SK-N-SH (cell line): ENCODE data around the gene NUP88. TPM values are rescaled to one million over a fixed set of nuclear protein-coding genes. Genes with fewer than 3 reads are reported as not detected.
A peak's percentile ranks its signal among the peaks of the same experiment; 100 is the strongest.

Experiments
- CTCF ChIA-PET: fragments of 300-600, 350-600 bp; formaldehyde crosslinking; extraction: SDS; loops from one replicate; lab custom pipeline; 2021; lab: Yijun Ruan, JAX
- POLR2A ChIA-PET: fragments of 350-600 bp; sonication (Branson Sonifier 250); formaldehyde crosslinking; extraction: SDS; loops from one replicate; lab custom pipeline; 2020; ENCODE audit warnings: antibody characterized with exemption, inconsistent platforms; lab: Yijun Ruan, JAX
- DNase-seq: peaks from one replicate; pipeline ENCODE4 v3.0.0; 2012
- H2AFZ ChIP-seq: fragments of 200-600 bp; sonication (generic); 2 replicates; pipeline ENCODE4 v1.8.1; 2016; ENCODE audit warnings: antibody characterized with exemption, mild to moderate bottlenecking, low read depth
- H3F3A ChIP-seq: fragments of 200-600 bp; sonication (generic); replicated peaks from 2 replicates; pipeline ENCODE3; 2016; ENCODE audit warnings: antibody characterized with exemption, mild to moderate bottlenecking; ENCODE audit not compliant: insufficient read depth
- H3K27ac ChIP-seq, 2 experiments: fragments of 200-500 bp in 1 of 2; fragments of 200-600 bp in 1 of 2; sonication (Bioruptor generic) in 1 of 2; sonication (generic), shearing (Covaris generic) in 1 of 2; 2 replicates each; pipeline versions ENCODE4 v1.5.1 to v1.6.1; 2014 to 2016; ENCODE audit warnings: low read depth in 2 of 2, inconsistent platforms in 1 of 2, low read length in 1 of 2, mild to moderate bottlenecking in 1 of 2, mixed read lengths in 1 of 2
- H3K27me3 ChIP-seq: fragments of 200-600 bp; sonication (generic), shearing (Covaris generic); 2 replicates; pipeline ENCODE4 v1.6.1; 2016; ENCODE audit warnings: mixed run types; ENCODE audit not compliant: insufficient read depth
- H3K36me3 ChIP-seq, 2 experiments: fragments of 200-500 bp in 1 of 2; fragments of 200-600 bp in 1 of 2; sonication (Bioruptor generic) in 1 of 2; sonication (generic) in 1 of 2; replicated peaks in 1 of 2; 2 replicates each; pipeline versions ENCODE3 to v1.5.1; 2014 to 2016; ENCODE audit warnings: low read length in 1 of 2, mild to moderate bottlenecking in 1 of 2; ENCODE audit not compliant: insufficient read depth in 2 of 2, control insufficient read depth in 1 of 2
- H3K4me1 ChIP-seq, 2 experiments: fragments of 200-500 bp in 1 of 2; fragments of 200-600 bp in 1 of 2; sonication (Bioruptor generic) in 1 of 2; sonication (generic), shearing (Covaris generic) in 1 of 2; 2 replicates each; pipeline versions ENCODE4 v1.5.1 to v1.6.1; 2014 to 2016; ENCODE audit warnings: low read depth in 1 of 2, low read length in 1 of 2, mixed run types in 1 of 2; ENCODE audit not compliant: insufficient read depth in 2 of 2, control insufficient read depth in 1 of 2
- H3K4me2 ChIP-seq: fragments of 200-600 bp; sonication (generic), shearing (Covaris generic); 2 replicates; pipeline ENCODE4 v1.6.1; 2017; ENCODE audit warnings: mixed run types
- H3K4me3 ChIP-seq, 2 experiments: fragments of 200-500 bp in 1 of 2; fragments of 200-600 bp in 1 of 2; sonication (Bioruptor generic) in 1 of 2; sonication (generic), shearing (Covaris generic) in 1 of 2; 2 replicates each; pipeline versions ENCODE4 v1.5.1 to v1.8.1; 2014 to 2016; ENCODE audit warnings: low read depth in 2 of 2, inconsistent platforms in 1 of 2, low read length in 1 of 2, mild to moderate bottlenecking in 1 of 2, mixed read lengths in 1 of 2, moderate library complexity in 1 of 2
- H3K79me2 ChIP-seq: fragments of 200-600 bp; sonication (generic); 2 replicates; pipeline ENCODE4 v1.8.1; 2017; ENCODE audit warnings: mild to moderate bottlenecking; ENCODE audit not compliant: insufficient read depth
- H3K9ac ChIP-seq: fragments of 200-600 bp; sonication (generic); 2 replicates; pipeline ENCODE4 v1.6.1; 2017; ENCODE audit warnings: mixed run types
- H3K9me2 ChIP-seq: fragments of 200-600 bp; sonication (generic); 2 replicates; pipeline ENCODE4 v1.6.1; 2017; ENCODE audit warnings: mixed run types
- H3K9me3 ChIP-seq: fragments of 200-600 bp; sonication (generic); 2 replicates; pipeline ENCODE4 v1.6.1; 2017; ENCODE audit warnings: mixed run types, mild to moderate bottlenecking, moderate library complexity
- H4K20me1 ChIP-seq: fragments of 200-600 bp; sonication (generic); 2 replicates; pipeline ENCODE4 v1.6.1; 2017; ENCODE audit warnings: mild to moderate bottlenecking, mixed run types; ENCODE audit not compliant: insufficient read depth
- ELF1 ChIP-seq: IDR thresholded peaks from 2 replicates; pipeline ENCODE4 v1.4.0; 2012
- EP300 ChIP-seq, 2 experiments: IDR thresholded peaks; 2 replicates each; pipeline versions ENCODE4 v1.4.0 to v1.6.1; 2012; ENCODE audit warnings: borderline replicate concordance in 1 of 2, low read depth in 1 of 2, low read length in 1 of 2
- FOSL2 ChIP-seq: IDR thresholded peaks from 2 replicates; pipeline ENCODE4 v1.4.0; 2012; ENCODE audit warnings: low read depth, mild to moderate bottlenecking, moderate library complexity, borderline replicate concordance
- FOXM1 ChIP-seq: IDR thresholded peaks from 2 replicates; pipeline ENCODE4 v1.4.0; 2012; ENCODE audit warnings: low read depth, mild to moderate bottlenecking
- JUND ChIP-seq: IDR thresholded peaks from 2 replicates; pipeline ENCODE4 v1.4.0; 2012
- NFIC ChIP-seq: IDR thresholded peaks from 2 replicates; pipeline ENCODE4 v1.4.0; 2012; ENCODE audit warnings: borderline replicate concordance
- NRF1 ChIP-seq: IDR thresholded peaks from 2 replicates; pipeline ENCODE4 v1.6.1; 2012; ENCODE audit warnings: low read depth, mild to moderate bottlenecking, low read length
- POLR2AphosphoS5 ChIP-seq: IDR thresholded peaks from 2 replicates; pipeline ENCODE4 v1.6.1; 2012; ENCODE audit warnings: low read depth, low read length
- RAD21 ChIP-seq: IDR thresholded peaks from 2 replicates; pipeline ENCODE4 v1.6.1; 2012; ENCODE audit warnings: mild to moderate bottlenecking, low read length
- RCOR1 ChIP-seq: fragments of 150-350 bp; IDR thresholded peaks from 2 replicates; pipeline ENCODE4 v1.6.1; 2017; ENCODE audit warnings: antibody characterized with exemption, low read length
- RXRA ChIP-seq: IDR thresholded peaks from 2 replicates; pipeline ENCODE4 v1.4.0; 2012; ENCODE audit warnings: low read depth, mild to moderate bottlenecking, borderline replicate concordance
- SIN3A ChIP-seq: IDR thresholded peaks from 2 replicates; pipeline ENCODE4 v1.6.1; 2012; ENCODE audit warnings: low read depth, mild to moderate bottlenecking, low read length, moderate library complexity, borderline replicate concordance
- SMC3 ChIP-seq: IDR thresholded peaks from 2 replicates; pipeline ENCODE4 v1.6.1; 2012; ENCODE audit warnings: low read depth, low read length, improper control_type of control experiment
- TAF1 ChIP-seq: IDR thresholded peaks from 2 replicates; pipeline ENCODE4 v1.6.1; 2012; ENCODE audit warnings: low read depth, mild to moderate bottlenecking, low read length, moderate library complexity, borderline replicate concordance
- TCF12 ChIP-seq: IDR thresholded peaks from 2 replicates; pipeline ENCODE4 v1.4.0; 2012
- USF1 ChIP-seq: IDR thresholded peaks from 2 replicates; pipeline ENCODE4 v1.4.0; 2012; ENCODE audit warnings: low read depth, borderline replicate concordance
- USF2 ChIP-seq: fragments of 150-350 bp; IDR thresholded peaks from 2 replicates; pipeline ENCODE4 v1.6.1; 2017; ENCODE audit warnings: antibody characterized with exemption, low read length, low read depth, borderline replicate concordance
- WGBS: methylation state at CpG from one replicate; pipeline ENCODE4 v1.1.6; 2017; ENCODE audit warnings: low lambda C conversion rate; 5-methylcytosine and 5-hydroxymethylcytosine counted together
- polyA plus RNA-seq, 3 experiments: library from polyadenylated mRNA; depleted of rRNA; stranded (reverse); fragments of >200 nt; gene quantifications; 2 replicates each; pipeline ENCODE4 v1.2.3, GENCODE V29; 2012
- TF ChIP-seq, protein P1 (sequence below): IDR thresholded peaks from 2 replicates; pipeline ENCODE4 v1.4.0; 2012; ENCODE audit warnings: low read depth
- TF ChIP-seq, protein P2 (sequence below): IDR thresholded peaks from 2 replicates; pipeline ENCODE4 v1.4.0; 2012; ENCODE audit warnings: low read depth, borderline replicate concordance
- TF ChIP-seq, protein P3 (sequence below): IDR thresholded peaks from 2 replicates; pipeline ENCODE4; 2012
- TF ChIP-seq, protein P4 (sequence below): IDR thresholded peaks from 2 replicates; pipeline ENCODE4 v1.6.1; 2012; ENCODE audit warnings: mild to moderate bottlenecking, low read depth, low read length, moderate library complexity
- TF ChIP-seq, protein P5 (sequence below): fragments of 150-350 bp; IDR thresholded peaks from 2 replicates; pipeline ENCODE4 v1.6.1; 2016; ENCODE audit warnings: mild to moderate bottlenecking, low read depth, low read length

The NUP88 gene
- polyA plus RNA-seq, 1 of the 3 experiments (the other 2 are of a cell fraction) = 54.1 TPM

GRCh38 chr17:5438716-5439445 lies 19.4 kb upstream of the NUP88 start, which contains the start of gene C1QBP:
Gene C1QBP, minus strand, starts transcription at chr17:5439155. Its CDS starts 82 bp downstream, at chr17:5439073.
- H3K9me3 ChIP-seq = no peaks in the 10 kb centered on the region
- H3K79me2 ChIP-seq = peaks cover 44% of the 10 kb centered on the region
- peaks cover 0 to 21% of the 10 kb centered on the region in 2 experiments; a peak in 3 of 4 replicates for H3K4me1 ChIP-seq
- peak within 1 kb of the TSS; percentile 79 for H3K9ac ChIP-seq
- H3K4me2 ChIP-seq = peak within 1 kb of the TSS; percentile 90
- 3% methylated on average over 7 of the region's 75 CpGs for WGBS
- peak; percentile 94 for DNase-seq
- CTCF ChIA-PET = interaction anchor here (0.6 to 5.5 kb wide), 41 partner anchors 10 to 314 kb away, joined by 3 to 84 read pairs (median 5); partner anchors contain the start of genes DHX33, MIS12, NUP88 and RPAIN
- H3K36me3 ChIP-seq = peaks cover 37 to 46% of the 10 kb centered on the region in 2 experiments
- POLR2A ChIA-PET = interaction anchor here (1.0 to 1.3 kb wide), 4 partner anchors 9 to 30 kb away, joined by 3 to 7 read pairs (median 4); partner anchors contain the start of genes DHX33, NUP88 and RPAIN
- no peaks in the 10 kb centered on the region for H4K20me1 ChIP-seq
- no peaks in the 10 kb centered on the region for H3K9me2 ChIP-seq
- H3F3A ChIP-seq = peaks cover 19% of the 10 kb centered on the region
- no peaks in the 10 kb centered on the region for H3K27me3 ChIP-seq
- H3K4me3 ChIP-seq = peak within 1 kb of the TSS; percentile 85 to 94
- H2AFZ ChIP-seq = peak within 1 kb of the TSS; percentile 79
- peak within 1 kb of the TSS; percentile 54 to 86 for H3K27ac ChIP-seq
- TF ChIP-seq, protein P1, sequence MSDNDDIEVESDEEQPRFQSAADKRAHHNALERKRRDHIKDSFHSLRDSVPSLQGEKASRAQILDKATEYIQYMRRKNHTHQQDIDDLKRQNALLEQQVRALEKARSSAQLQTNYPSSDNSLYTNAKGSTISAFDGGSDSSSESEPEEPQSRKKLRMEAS = peak; percentile 95
- TF ChIP-seq, protein P2, sequence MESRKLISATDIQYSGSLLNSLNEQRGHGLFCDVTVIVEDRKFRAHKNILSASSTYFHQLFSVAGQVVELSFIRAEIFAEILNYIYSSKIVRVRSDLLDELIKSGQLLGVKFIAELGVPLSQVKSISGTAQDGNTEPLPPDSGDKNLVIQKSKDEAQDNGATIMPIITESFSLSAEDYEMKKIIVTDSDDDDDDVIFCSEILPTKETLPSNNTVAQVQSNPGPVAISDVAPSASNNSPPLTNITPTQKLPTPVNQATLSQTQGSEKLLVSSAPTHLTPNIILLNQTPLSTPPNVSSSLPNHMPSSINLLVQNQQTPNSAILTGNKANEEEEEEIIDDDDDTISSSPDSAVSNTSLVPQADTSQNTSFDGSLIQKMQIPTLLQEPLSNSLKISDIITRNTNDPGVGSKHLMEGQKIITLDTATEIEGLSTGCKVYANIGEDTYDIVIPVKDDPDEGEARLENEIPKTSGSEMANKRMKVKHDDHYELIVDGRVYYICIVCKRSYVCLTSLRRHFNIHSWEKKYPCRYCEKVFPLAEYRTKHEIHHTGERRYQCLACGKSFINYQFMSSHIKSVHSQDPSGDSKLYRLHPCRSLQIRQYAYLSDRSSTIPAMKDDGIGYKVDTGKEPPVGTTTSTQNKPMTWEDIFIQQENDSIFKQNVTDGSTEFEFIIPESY = no peak
- no peak for TF ChIP-seq JUND
- TF ChIP-seq EP300 (IDR thresholded peaks at IDR 0.05; ENCODE audit: borderline replicate concordance in 1 of 2, low read depth in 1 of 2, low read length in 1 of 2) = 0 out of 4 replicates have a peak, but pooled peaks have one; percentile 9 to 22
- TF ChIP-seq TCF12 = no peak
- peak; percentile 58; the same call in 1 of the 2 replicates for TF ChIP-seq SIN3A
- TF ChIP-seq, protein P3, sequence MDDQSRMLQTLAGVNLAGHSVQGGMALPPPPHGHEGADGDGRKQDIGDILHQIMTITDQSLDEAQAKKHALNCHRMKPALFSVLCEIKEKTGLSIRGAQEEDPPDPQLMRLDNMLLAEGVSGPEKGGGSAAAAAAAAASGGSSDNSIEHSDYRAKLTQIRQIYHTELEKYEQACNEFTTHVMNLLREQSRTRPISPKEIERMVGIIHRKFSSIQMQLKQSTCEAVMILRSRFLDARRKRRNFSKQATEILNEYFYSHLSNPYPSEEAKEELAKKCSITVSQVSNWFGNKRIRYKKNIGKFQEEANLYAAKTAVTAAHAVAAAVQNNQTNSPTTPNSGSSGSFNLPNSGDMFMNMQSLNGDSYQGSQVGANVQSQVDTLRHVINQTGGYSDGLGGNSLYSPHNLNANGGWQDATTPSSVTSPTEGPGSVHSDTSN = peak; percentile 14; the same call in 1 of the 2 replicates
- TF ChIP-seq ELF1 = peak; percentile 59
- TF ChIP-seq TAF1 = peak; percentile 76; the same call in 1 of the 2 replicates
- peak; percentile 58 for TF ChIP-seq SMC3
- TF ChIP-seq USF1 = no peak; the same call in 1 of the 2 replicates
- peak; percentile 63 for TF ChIP-seq RAD21
- TF ChIP-seq, protein P4, sequence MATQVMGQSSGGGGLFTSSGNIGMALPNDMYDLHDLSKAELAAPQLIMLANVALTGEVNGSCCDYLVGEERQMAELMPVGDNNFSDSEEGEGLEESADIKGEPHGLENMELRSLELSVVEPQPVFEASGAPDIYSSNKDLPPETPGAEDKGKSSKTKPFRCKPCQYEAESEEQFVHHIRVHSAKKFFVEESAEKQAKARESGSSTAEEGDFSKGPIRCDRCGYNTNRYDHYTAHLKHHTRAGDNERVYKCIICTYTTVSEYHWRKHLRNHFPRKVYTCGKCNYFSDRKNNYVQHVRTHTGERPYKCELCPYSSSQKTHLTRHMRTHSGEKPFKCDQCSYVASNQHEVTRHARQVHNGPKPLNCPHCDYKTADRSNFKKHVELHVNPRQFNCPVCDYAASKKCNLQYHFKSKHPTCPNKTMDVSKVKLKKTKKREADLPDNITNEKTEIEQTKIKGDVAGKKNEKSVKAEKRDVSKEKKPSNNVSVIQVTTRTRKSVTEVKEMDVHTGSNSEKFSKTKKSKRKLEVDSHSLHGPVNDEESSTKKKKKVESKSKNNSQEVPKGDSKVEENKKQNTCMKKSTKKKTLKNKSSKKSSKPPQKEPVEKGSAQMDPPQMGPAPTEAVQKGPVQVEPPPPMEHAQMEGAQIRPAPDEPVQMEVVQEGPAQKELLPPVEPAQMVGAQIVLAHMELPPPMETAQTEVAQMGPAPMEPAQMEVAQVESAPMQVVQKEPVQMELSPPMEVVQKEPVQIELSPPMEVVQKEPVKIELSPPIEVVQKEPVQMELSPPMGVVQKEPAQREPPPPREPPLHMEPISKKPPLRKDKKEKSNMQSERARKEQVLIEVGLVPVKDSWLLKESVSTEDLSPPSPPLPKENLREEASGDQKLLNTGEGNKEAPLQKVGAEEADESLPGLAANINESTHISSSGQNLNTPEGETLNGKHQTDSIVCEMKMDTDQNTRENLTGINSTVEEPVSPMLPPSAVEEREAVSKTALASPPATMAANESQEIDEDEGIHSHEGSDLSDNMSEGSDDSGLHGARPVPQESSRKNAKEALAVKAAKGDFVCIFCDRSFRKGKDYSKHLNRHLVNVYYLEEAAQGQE = no peak
- peak; percentile 77 for TF ChIP-seq NRF1
- TF ChIP-seq USF2 = no peak
- TF ChIP-seq FOSL2 = no peak
- TF ChIP-seq NFIC = no peak
- peak; percentile 81 for TF ChIP-seq POLR2AphosphoS5
- TF ChIP-seq RCOR1 = 0 out of 2 replicates have a peak, but pooled peaks have one; percentile 29
- TF ChIP-seq, protein P5, sequence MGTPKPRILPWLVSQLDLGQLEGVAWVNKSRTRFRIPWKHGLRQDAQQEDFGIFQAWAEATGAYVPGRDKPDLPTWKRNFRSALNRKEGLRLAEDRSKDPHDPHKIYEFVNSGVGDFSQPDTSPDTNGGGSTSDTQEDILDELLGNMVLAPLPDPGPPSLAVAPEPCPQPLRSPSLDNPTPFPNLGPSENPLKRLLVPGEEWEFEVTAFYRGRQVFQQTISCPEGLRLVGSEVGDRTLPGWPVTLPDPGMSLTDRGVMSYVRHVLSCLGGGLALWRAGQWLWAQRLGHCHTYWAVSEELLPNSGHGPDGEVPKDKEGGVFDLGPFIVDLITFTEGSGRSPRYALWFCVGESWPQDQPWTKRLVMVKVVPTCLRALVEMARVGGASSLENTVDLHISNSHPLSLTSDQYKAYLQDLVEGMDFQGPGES = no peak
- no peak for TF ChIP-seq FOXM1
- TF ChIP-seq RXRA = no peak
